ENCODE data around the gene SH2D3C. TPM values are rescaled to one million over a fixed set of nuclear protein-coding genes. Genes with fewer than 3 reads are reported as not detected.

The SH2D3C gene
- total and polyA plus RNA-seq, 10 of the 15 experiments (the other 5 are each of a cell fraction or from before 2014, with no cell fraction given) = 1.2 to 23.5 (median 16.2) TPM

GRCh38 chr9:127726871-127727270 lies 51.6 kb downstream of the SH2D3C start:
- POLR2A ChIA-PET = interaction anchor here (2.5 kb wide), 1 partner anchor 11 kb away, joined by 8 read pairs; the partner anchor contains the start of genes PTRH1 and TTC16
- Histone ChIP-seq H3K4me1 (ENCODE audit: control insufficient read depth, insufficient read depth, low read length) (no peaks in the 10 kb centered on the region), H3K27me3 (replicated peaks in 1 of 2; ENCODE audit: control insufficient read depth in 2 of 2, insufficient read depth in 2 of 2, low read length in 1 of 2) (no peaks in the 10 kb centered on the region), H3K9me3 (replicated peaks; ENCODE audit: control insufficient read depth, insufficient read depth, low read length) (no peaks in the 10 kb centered on the region), H3K9ac (ENCODE audit: control insufficient read depth, insufficient read depth, low read length) (no peak overlapping the region), H4K20me1 (ENCODE audit: control insufficient read depth, insufficient read depth) (no peaks in the 10 kb centered on the region), H3K79me2 (ENCODE audit: control insufficient read depth, insufficient read depth, low read length) (no peaks in the 10 kb centered on the region), H2AFZ (ENCODE audit: control insufficient read depth, low read depth, low read length) (no peak overlapping the region), H3K4me3 (no peak overlapping the region), H3K36me3 (ENCODE audit: control insufficient read depth in 2 of 2, insufficient read depth in 2 of 2, low read length in 1 of 2) (no peaks in the 10 kb centered on the region), H3K4me2 (ENCODE audit: control insufficient read depth, insufficient read depth) (no peak overlapping the region), H3K27ac (ENCODE audit: control insufficient read depth, insufficient read depth) (no peak overlapping the region)
- RAD21 ChIA-PET (ENCODE audit: unreplicated experiment) = interaction anchor here (0.6 kb wide), 1 partner anchor 672 kb away, joined by 4 read pairs; no protein-coding TSS in a partner anchor
- DNase-seq (ENCODE audit: low read depth, low spot score) (no peak), ATAC-seq (no peak), FAIRE-seq (no peak)
- WGBS (ENCODE audit: insufficient coverage, insufficient replicate concordance, low lambda C conversion rate, missing lambda C conversion rate) = 36% methylated on average over 8 of the region's 8 CpGs
- CTCF ChIA-PET = no interaction called here
- TF ChIP-seq CBX5 (IDR thresholded peaks at IDR 0.05; ENCODE audit: low read depth) = no peak
- no peak for TF ChIP-seq SREBF1 (IDR thresholded peaks at IDR 0.05; ENCODE audit: low read length)
- TF ChIP-seq, protein P1, sequence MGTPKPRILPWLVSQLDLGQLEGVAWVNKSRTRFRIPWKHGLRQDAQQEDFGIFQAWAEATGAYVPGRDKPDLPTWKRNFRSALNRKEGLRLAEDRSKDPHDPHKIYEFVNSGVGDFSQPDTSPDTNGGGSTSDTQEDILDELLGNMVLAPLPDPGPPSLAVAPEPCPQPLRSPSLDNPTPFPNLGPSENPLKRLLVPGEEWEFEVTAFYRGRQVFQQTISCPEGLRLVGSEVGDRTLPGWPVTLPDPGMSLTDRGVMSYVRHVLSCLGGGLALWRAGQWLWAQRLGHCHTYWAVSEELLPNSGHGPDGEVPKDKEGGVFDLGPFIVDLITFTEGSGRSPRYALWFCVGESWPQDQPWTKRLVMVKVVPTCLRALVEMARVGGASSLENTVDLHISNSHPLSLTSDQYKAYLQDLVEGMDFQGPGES (IDR thresholded peaks at IDR 0.05) = no peak
- no peak for TF ChIP-seq CEBPB (IDR thresholded peaks at IDR 0.05; ENCODE audit: borderline replicate concordance in 1 of 2, low read depth in 2 of 2, low read length in 2 of 2)
- no peak for TF ChIP-seq ZZZ3 (IDR thresholded peaks at IDR 0.05; ENCODE audit: control insufficient read depth, insufficient read length, low read depth)
- no peak for TF ChIP-seq CHD4 (IDR thresholded peaks at IDR 0.05)
- TF ChIP-seq EGR1 (IDR thresholded peaks at IDR 0.05; ENCODE audit: borderline replicate concordance in 1 of 2, low read depth in 2 of 2, low read length in 2 of 2) = no peak
- TF ChIP-seq SMARCA5 (IDR thresholded peaks at IDR 0.05) = no peak
- no peak for TF ChIP-seq FOXK2 (IDR thresholded peaks at IDR 0.05)
- TF ChIP-seq EP300 (IDR thresholded peaks at IDR 0.05; ENCODE audit: borderline replicate concordance in 1 of 2, control insufficient read depth in 1 of 2, low read depth in 2 of 2, low read length in 2 of 2) = no peak
- no peak for TF ChIP-seq JUNB (IDR thresholded peaks at IDR 0.05)
- no peak for TF ChIP-seq STAT3 (IDR thresholded peaks at IDR 0.05; ENCODE audit: low read depth, low read length)
- TF ChIP-seq PAX8 (IDR thresholded peaks at IDR 0.05) = no peak
- in situ Hi-C loops (cut with MboI) = no loop called here
- BruUV-seq (replicated peaks) = no TSS peak
- SMC1A ChIA-PET (ENCODE audit: uncharacterized antibody, unreplicated experiment) = no interaction called here
- intact Hi-C loops (cut with micrococcal nuclease; ENCODE audit: unreplicated experiment) = no loop called here

Data from GM12878 (cell line).